Activated B cell treated with CpG ODN at 0.5 μM for 24 hours (primary cell): ENCODE data around the gene MED27. TPM values are rescaled to one million over a fixed set of nuclear protein-coding genes. Genes with fewer than 3 reads are reported as not detected.

Source experiments
- ATAC-seq: fragments of 200-7000 bp; cut with Tn5 transposase; one replicate; pipeline ENCODE4 v1.10.0; 2021; ENCODE audit warnings: low read depth, mild to moderate bottlenecking, moderate library complexity
- CTCF ChIA-PET: fragments of 350-600 bp; sonication (Branson Sonifier 250); formaldehyde crosslinking; loops from one replicate; lab custom pipeline; 2021; ENCODE audit warnings: antibody characterized with exemption; lab: Charles Lee
- POLR2A ChIA-PET: fragments of 350-600 bp; sonication (Branson Sonifier 250); formaldehyde crosslinking; loops from one replicate; lab custom pipeline; 2021; ENCODE audit warnings: antibody characterized with exemption; lab: Charles Lee
- DNase-seq: peaks from one replicate; pipeline ENCODE4 v3.0.0; 2022
- H3K27ac Mint-ChIP-seq: one replicate; pipeline ENCODE4 v1.8.0; 2020; ENCODE audit warnings: mixed read lengths
- H3K27me3 Mint-ChIP-seq: one replicate; pipeline ENCODE4 v1.8.0; 2021; ENCODE audit warnings: mixed read lengths
- H3K36me3 Mint-ChIP-seq: one replicate; pipeline ENCODE4 v1.8.0; 2021; ENCODE audit warnings: low read depth, mixed read lengths
- H3K4me1 Mint-ChIP-seq: one replicate; pipeline ENCODE4 v1.8.0; 2021; ENCODE audit warnings: mixed read lengths
- H3K4me3 Mint-ChIP-seq: one replicate; pipeline ENCODE4 v1.8.0; 2020; ENCODE audit warnings: mild to moderate bottlenecking, mixed read lengths
- H3K9me3 Mint-ChIP-seq: one replicate; pipeline ENCODE4 v1.8.0; 2020; ENCODE audit warnings: mixed read lengths
- intact Hi-C: fragments of 100-400 bp; cut with micrococcal nuclease; formaldehyde crosslinking; loops from one replicate; pipeline ENCODE4 v1.15.1; 2024
- total RNA-seq: library from RNA; stranded (reverse); gene quantifications from 2 replicates; pipeline ENCODE4 v1.2.3, GENCODE V29; 2022
- TF ChIP-seq, protein P1 (sequence below): fragments of 200-600 bp; IDR thresholded peaks from one replicate; pipeline ENCODE4 v1.8.0; 2022; ENCODE audit warnings: antibody characterized with exemption, mild to moderate bottlenecking

MED27 gene
- total RNA-seq, 1 donor from 2014 or later = 24.5 TPM

DNA sequence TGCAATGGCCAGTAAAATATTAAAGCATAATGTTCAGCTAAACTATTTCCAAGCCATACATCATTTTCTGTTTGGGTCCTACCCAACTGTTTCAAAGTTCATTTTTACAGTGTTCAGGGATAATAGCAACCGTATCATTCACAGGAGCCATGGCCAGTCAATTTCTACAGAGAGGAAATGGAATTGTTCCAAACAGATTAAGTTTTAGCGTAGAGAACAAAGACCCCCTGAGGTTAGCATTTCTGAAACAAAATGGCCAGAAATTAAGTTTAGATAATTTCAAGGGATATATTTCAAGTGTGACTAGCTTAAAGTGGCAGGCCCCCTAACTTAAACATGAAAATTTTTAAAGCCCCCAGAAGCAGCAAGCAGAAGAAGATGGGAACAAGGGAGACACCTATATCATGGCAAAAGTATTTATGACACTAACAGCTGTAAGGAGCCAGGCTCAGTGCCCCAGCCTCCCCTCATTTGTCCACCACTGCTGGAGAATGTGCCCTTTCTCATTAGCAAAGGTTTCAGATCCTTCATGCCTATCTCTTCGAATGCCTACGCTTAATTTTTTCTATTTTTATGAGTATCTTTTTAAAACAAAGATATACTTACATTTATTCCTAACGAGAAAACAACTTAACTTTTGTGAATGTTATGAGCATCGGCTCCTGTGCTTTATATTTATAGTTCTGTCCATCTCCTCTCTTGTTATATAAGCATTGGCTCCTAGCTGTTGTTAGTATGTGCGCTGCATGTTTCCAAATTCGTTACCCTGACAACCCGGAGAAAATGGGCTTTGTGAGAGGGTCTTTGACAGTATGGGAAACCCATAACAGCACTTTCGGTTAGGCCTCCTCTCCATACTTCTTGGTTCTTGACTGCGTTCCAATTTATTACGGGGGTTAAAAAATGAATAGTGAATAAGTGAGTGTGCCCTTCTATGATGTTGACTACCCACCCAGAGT is 116.3 kb downstream of the MED27 start:
- H3K27me3 Mint-ChIP-seq = no peaks in the 10 kb centered on the region
- H3K4me3 Mint-ChIP-seq = no peak overlapping the region
- no peak for ATAC-seq
- DNase-seq = no peak
- H3K4me1 Mint-ChIP-seq = no peaks in the 10 kb centered on the region
- intact Hi-C loops = no loop called here
- CTCF ChIA-PET = no interaction called here
- H3K9me3 Mint-ChIP-seq = no peaks in the 10 kb centered on the region
- no peak overlapping the region for H3K27ac Mint-ChIP-seq
- peaks cover 15% of the 10 kb centered on the region for H3K36me3 Mint-ChIP-seq
- TF ChIP-seq, protein P1, sequence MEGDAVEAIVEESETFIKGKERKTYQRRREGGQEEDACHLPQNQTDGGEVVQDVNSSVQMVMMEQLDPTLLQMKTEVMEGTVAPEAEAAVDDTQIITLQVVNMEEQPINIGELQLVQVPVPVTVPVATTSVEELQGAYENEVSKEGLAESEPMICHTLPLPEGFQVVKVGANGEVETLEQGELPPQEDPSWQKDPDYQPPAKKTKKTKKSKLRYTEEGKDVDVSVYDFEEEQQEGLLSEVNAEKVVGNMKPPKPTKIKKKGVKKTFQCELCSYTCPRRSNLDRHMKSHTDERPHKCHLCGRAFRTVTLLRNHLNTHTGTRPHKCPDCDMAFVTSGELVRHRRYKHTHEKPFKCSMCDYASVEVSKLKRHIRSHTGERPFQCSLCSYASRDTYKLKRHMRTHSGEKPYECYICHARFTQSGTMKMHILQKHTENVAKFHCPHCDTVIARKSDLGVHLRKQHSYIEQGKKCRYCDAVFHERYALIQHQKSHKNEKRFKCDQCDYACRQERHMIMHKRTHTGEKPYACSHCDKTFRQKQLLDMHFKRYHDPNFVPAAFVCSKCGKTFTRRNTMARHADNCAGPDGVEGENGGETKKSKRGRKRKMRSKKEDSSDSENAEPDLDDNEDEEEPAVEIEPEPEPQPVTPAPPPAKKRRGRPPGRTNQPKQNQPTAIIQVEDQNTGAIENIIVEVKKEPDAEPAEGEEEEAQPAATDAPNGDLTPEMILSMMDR = no peak
- POLR2A ChIA-PET = no interaction called here

DNA sequence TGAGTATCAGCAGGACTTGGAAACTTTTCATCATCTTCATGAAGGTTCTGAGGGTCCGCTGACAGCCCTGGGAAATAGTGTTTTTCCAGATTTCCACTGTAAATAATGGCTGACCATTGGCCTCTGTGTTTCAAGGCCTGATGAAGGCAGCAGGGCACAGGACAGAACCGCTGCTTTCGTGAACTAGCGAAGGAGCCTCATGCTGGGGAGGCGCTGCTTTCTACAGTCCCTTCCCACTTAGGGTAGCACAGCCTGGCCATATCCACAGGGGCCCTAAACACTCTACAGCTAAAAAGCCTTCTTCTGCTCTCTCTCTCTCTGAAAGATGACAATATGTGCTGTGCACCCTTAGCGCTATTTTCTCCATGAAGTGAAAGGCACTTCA is 118.2 kb downstream of the MED27 start:
- DNase-seq = no peak
- Mint-ChIP-seq H3K4me1 (no peaks in the 10 kb centered on the region), H3K4me3 (no peak overlapping the region), H3K9me3 (no peaks in the 10 kb centered on the region), H3K27me3 (no peaks in the 10 kb centered on the region), H3K36me3 (peaks cover 20% of the 10 kb centered on the region), H3K27ac (no peak overlapping the region)
- ChIA-PET POLR2A (no interaction called here), CTCF (no interaction called here)
- intact Hi-C loops = no loop called here
- TF ChIP-seq, protein P1 = no peak
- no peak for ATAC-seq

DNA sequence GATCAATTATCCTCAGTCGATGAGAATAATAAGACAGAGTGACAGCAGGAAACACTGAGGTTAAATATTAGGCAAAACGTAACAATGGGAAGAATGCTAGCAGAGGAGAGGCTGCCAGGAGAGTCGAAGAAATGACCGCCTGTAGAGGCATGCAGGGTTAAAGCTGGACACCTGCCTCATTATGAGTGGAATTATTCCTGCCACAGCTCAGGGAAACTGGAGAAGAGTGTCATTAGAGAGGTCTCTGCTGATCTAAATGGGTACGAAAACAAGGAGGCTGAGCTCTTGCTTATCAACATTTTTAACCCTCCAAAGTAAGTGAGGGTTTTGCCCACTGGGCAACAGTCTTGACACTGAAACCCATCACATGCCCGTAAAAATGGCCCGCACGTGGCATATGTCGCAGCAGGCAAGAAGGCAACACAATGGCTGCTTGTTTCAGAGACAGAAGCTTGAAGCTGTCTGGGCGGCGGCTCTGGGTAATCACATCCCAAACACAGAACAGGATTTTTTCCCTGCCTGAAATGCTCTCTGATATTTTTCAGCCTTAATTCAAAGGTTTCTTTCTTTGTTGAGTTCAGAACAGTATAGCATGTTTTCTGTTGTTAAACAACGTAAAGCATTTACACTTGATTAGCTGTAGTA is 118.7 kb downstream of the MED27 start:
- ATAC-seq (no peak), DNase-seq (no peak)
- Mint-ChIP-seq H3K4me1 (no peaks in the 10 kb centered on the region), H3K9me3 (no peaks in the 10 kb centered on the region), H3K27me3 (no peaks in the 10 kb centered on the region), H3K36me3 (peaks cover 21% of the 10 kb centered on the region), H3K4me3 (no peak overlapping the region), H3K27ac (no peak overlapping the region)
- POLR2A ChIA-PET = no interaction called here
- intact Hi-C loops = no loop called here
- CTCF ChIA-PET = no interaction called here
- TF ChIP-seq, protein P1 = no peak

DNA sequence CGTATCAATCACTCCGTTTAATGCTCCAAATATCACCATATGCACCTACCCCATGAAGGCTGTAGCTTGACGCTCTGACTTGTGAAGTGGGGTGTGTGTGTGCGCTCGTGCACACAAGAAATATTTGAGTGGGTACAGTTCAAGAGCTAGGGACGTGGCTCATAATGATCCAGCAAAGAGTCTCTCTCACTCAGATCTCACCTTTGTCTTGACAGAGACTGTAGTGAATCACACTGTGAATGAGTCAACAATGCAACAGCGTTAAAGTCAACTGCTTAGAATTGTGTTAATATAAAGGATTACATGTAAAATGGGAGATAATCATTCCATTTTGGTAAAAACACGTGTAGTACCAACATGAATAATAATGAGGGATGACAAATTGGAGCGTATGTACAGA is 119.4 kb downstream of the MED27 start:
- TF ChIP-seq, protein P1 = no peak

DNA sequence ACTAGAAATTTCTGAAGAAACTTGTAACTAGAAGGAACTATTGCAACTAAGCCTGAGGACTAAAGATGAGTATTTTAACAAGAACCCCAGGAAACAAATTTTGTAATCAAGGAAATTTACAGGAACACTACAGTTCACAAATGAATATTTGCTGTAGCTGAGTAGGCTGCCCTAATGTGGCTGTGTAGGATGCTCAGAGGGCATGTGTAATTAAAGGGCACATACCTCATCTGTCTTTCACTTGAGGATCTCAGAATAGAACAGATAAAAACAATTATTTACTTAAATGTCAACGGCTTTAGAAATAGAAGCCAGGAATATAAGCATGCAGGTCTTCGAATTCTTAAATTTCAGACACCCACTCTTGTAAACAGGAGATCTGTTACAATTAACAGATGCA is 119.8 kb downstream of the MED27 start:
- H3K36me3 Mint-ChIP-seq = peaks cover 22% of the 10 kb centered on the region
- POLR2A ChIA-PET = no interaction called here
- CTCF ChIA-PET = no interaction called here
- TF ChIP-seq, protein P1 = no peak
- H3K27me3 Mint-ChIP-seq = no peaks in the 10 kb centered on the region
- intact Hi-C loops = no loop called here
- H3K4me1 Mint-ChIP-seq = no peaks in the 10 kb centered on the region
- no peak for ATAC-seq
- H3K9me3 Mint-ChIP-seq = no peaks in the 10 kb centered on the region
- no peak for DNase-seq
- no peak overlapping the region for H3K4me3 Mint-ChIP-seq
- no peak overlapping the region for H3K27ac Mint-ChIP-seq

More for the DNA sequence above, 119.4 kb downstream of the MED27 start:
- H3K27ac Mint-ChIP-seq = no peak overlapping the region
- H3K9me3 Mint-ChIP-seq = no peaks in the 10 kb centered on the region
- ChIA-PET POLR2A (no interaction called here), CTCF (no interaction called here)
- H3K36me3 Mint-ChIP-seq = peaks cover 22% of the 10 kb centered on the region
- DNase-seq (no peak), ATAC-seq (no peak)
- H3K4me1 Mint-ChIP-seq = no peaks in the 10 kb centered on the region
- H3K4me3 Mint-ChIP-seq = no peak overlapping the region
- intact Hi-C loops = no loop called here
- no peaks in the 10 kb centered on the region for H3K27me3 Mint-ChIP-seq
